Stimulated activated naive CD8-positive, alpha-beta T cell treated with anti-CD3 and anti-CD28 coated beads, Interleukin-15, amount 100 ng/mL, for 72 hours (primary cell): ENCODE measurements around the gene MAPK8IP1.

ENCODE experiments used
- ATAC-seq: fragments of 150-1000 bp; cut with Tn5 transposase; 2 replicates; pipeline ENCODE4 v1.10.0; 2021; ENCODE audit warnings: mild to moderate bottlenecking, moderate library complexity
- DNase-seq, 2 donors: peaks; one replicate each; pipeline ENCODE4 v3.0.0; 2021 to 2022
- H3K27ac Mint-ChIP-seq, 2 donors: one replicate each; pipeline ENCODE4 v1.8.0; 2022; ENCODE audit warnings: mild to moderate bottlenecking in 2 of 2, mixed read lengths in 2 of 2, moderate library complexity in 2 of 2
- H3K27me3 Mint-ChIP-seq: one replicate; pipeline ENCODE4 v1.8.0; 2022; ENCODE audit warnings: mixed read lengths
- H3K4me1 Mint-ChIP-seq: one replicate; pipeline ENCODE4 v1.8.0; 2022; ENCODE audit warnings: mild to moderate bottlenecking, mixed read lengths
- H3K4me3 Mint-ChIP-seq, 2 donors: one replicate each; pipeline ENCODE4 v1.8.0; 2022; ENCODE audit warnings: mild to moderate bottlenecking in 2 of 2, mixed read lengths in 2 of 2, moderate library complexity in 1 of 2
- H3K9me3 Mint-ChIP-seq, 2 donors: one replicate each; pipeline ENCODE4 v1.8.0; 2022; ENCODE audit warnings: mixed read lengths in 2 of 2

The MAPK8IP1 gene

GRCh38 chr11:45877845-45878244 lies 7.6 kb upstream of the MAPK8IP1 start:
- ATAC-seq = no peak
- no peak overlapping the region for H3K27ac Mint-ChIP-seq

GRCh38 chr11:45879803-45880686 lies 5.4 kb upstream of the MAPK8IP1 start:
- Mint-ChIP-seq H3K27me3 (peaks cover 14% of the 10 kb centered on the region), H3K4me1 (peaks cover 8% of the 10 kb centered on the region), H3K27ac (no peak overlapping the region), H3K9me3 (no peaks in the 10 kb centered on the region), H3K4me3 (no peak overlapping the region)
- ATAC-seq (no peak), DNase-seq (no peak)

More at GRCh38 chr11:45877845-45878244, 7.6 kb upstream of the MAPK8IP1 start:
- Mint-ChIP-seq H3K27me3 (no peaks in the 10 kb centered on the region), H3K4me3 (no peak overlapping the region), H3K4me1 (no peaks in the 10 kb centered on the region), H3K9me3 (no peaks in the 10 kb centered on the region)
- DNase-seq = no peak

GRCh38 chr11:45880772-45881570 lies 4.5 kb upstream of the MAPK8IP1 start:
- no peak overlapping the region for H3K4me3 Mint-ChIP-seq
- H3K4me1 Mint-ChIP-seq = peaks cover 12% of the 10 kb centered on the region
- no peaks in the 10 kb centered on the region for H3K9me3 Mint-ChIP-seq
- peaks cover 18% of the 10 kb centered on the region for H3K27me3 Mint-ChIP-seq
- no peak for ATAC-seq
- no peak for DNase-seq
- H3K27ac Mint-ChIP-seq = no peak overlapping the region

- DNase-seq (no peak), ATAC-seq (no peak)
- H3K4me1 Mint-ChIP-seq = peaks cover 12% of the 10 kb centered on the region
- no peaks in the 10 kb centered on the region for H3K9me3 Mint-ChIP-seq
- H3K27ac Mint-ChIP-seq = no peak overlapping the region
- no peak overlapping the region for H3K4me3 Mint-ChIP-seq
- H3K27me3 Mint-ChIP-seq = peaks cover 27% of the 10 kb centered on the region
Observed at GRCh38 chr11:45881708-45882368, 3.6 kb upstream of the MAPK8IP1 start.

- no peak for DNase-seq
- H3K4me1 Mint-ChIP-seq = peaks cover 12% of the 10 kb centered on the region
- no peaks in the 10 kb centered on the region for H3K9me3 Mint-ChIP-seq
- no peak overlapping the region for H3K27ac Mint-ChIP-seq
- peak overlapping the region; percentile 75 to 78 for H3K4me3 Mint-ChIP-seq
- no peak for ATAC-seq
- H3K27me3 Mint-ChIP-seq = peaks cover 34% of the 10 kb centered on the region
Observed at GRCh38 chr11:45884596-45885185, 760 bp upstream of the MAPK8IP1 start.

GRCh38 chr11:45885921-45886721 lies 670 bp downstream of the MAPK8IP1 start:
- ATAC-seq (no peak), DNase-seq (no peak)
- Mint-ChIP-seq H3K27me3 (peaks cover 34% of the 10 kb centered on the region), H3K27ac (no peak overlapping the region), H3K9me3 (no peaks in the 10 kb centered on the region), H3K4me3 (peak overlapping the region; percentile 10 to 12), H3K4me1 (peaks cover 12% of the 10 kb centered on the region)

- no peak overlapping the region for H3K27ac Mint-ChIP-seq
- ATAC-seq = no peak
- H3K4me1 Mint-ChIP-seq = peaks cover 12% of the 10 kb centered on the region
- DNase-seq = no peak
- H3K9me3 Mint-ChIP-seq = no peaks in the 10 kb centered on the region
- no peak overlapping the region for H3K4me3 Mint-ChIP-seq
- peaks cover 35% of the 10 kb centered on the region for H3K27me3 Mint-ChIP-seq
Observed at GRCh38 chr11:45886816-45887520, 1.5 kb downstream of the MAPK8IP1 start.

GRCh38 chr11:45887587-45887986 lies 2.1 kb downstream of the MAPK8IP1 start:
- DNase-seq (no peak), ATAC-seq (no peak)
- Mint-ChIP-seq H3K27ac (no peak overlapping the region), H3K9me3 (no peaks in the 10 kb centered on the region), H3K27me3 (peaks cover 41% of the 10 kb centered on the region), H3K4me1 (peaks cover 12% of the 10 kb centered on the region), H3K4me3 (no peak overlapping the region)

- Mint-ChIP-seq H3K9me3 (no peaks in the 10 kb centered on the region), H3K27ac (peak overlapping the region in 1 of 2 donors; percentile 66), H3K4me3 (no peak overlapping the region), H3K4me1 (peaks cover 8% of the 10 kb centered on the region), H3K27me3 (peaks cover 45% of the 10 kb centered on the region)
- ATAC-seq (no peak), DNase-seq (no peak)
Observed at GRCh38 chr11:45889555-45889954, 4.1 kb downstream of the MAPK8IP1 start.

GRCh38 chr11:45889966-45890365 lies 4.5 kb downstream of the MAPK8IP1 start:
- no peaks in the 10 kb centered on the region for H3K9me3 Mint-ChIP-seq
- DNase-seq (no peak), ATAC-seq (no peak)
- no peak overlapping the region for H3K4me3 Mint-ChIP-seq
- H3K4me1 Mint-ChIP-seq = peaks cover 5% of the 10 kb centered on the region
- H3K27me3 Mint-ChIP-seq = peaks cover 45% of the 10 kb centered on the region
- H3K27ac Mint-ChIP-seq = peak overlapping the region in 1 of 2 donors; percentile 66

- Mint-ChIP-seq H3K27ac (no peak overlapping the region), H3K4me3 (no peak overlapping the region), H3K9me3 (no peaks in the 10 kb centered on the region), H3K4me1 (no peaks in the 10 kb centered on the region), H3K27me3 (peaks cover 50% of the 10 kb centered on the region)
- ATAC-seq (no peak), DNase-seq (no peak)
Observed at GRCh38 chr11:45890886-45891550, 5.6 kb downstream of the MAPK8IP1 start.

GRCh38 chr11:45892856-45893255 lies 7.4 kb downstream of the MAPK8IP1 start:
- Mint-ChIP-seq H3K4me3 (no peak overlapping the region), H3K9me3 (no peaks in the 10 kb centered on the region), H3K4me1 (peaks cover 2% of the 10 kb centered on the region), H3K27ac (no peak overlapping the region), H3K27me3 (peaks cover 52% of the 10 kb centered on the region)
- no peak for DNase-seq
- ATAC-seq = no peak

GRCh38 chr11:45894555-45895247 lies 9.2 kb downstream of the MAPK8IP1 start:
- no peak for ATAC-seq
- Mint-ChIP-seq H3K27ac (no peak overlapping the region), H3K4me3 (no peak overlapping the region), H3K4me1 (peaks cover 17% of the 10 kb centered on the region), H3K9me3 (no peaks in the 10 kb centered on the region), H3K27me3 (peaks cover 65% of the 10 kb centered on the region)
- DNase-seq = no peak
